Muscle layer of duodenum (tissue), 2 donors: ENCODE data around the gene FKBP4.

Source experiments
- H3K27ac ChIP-seq: one replicate; pipeline ENCODE4 v1.7.0; 2013; ENCODE audit warnings: mild to moderate bottlenecking, low read length
- H3K27me3 ChIP-seq: one replicate; pipeline ENCODE4 v1.7.0; 2013; ENCODE audit warnings: low read depth, mild to moderate bottlenecking, control low read depth, low read length
- H3K36me3 ChIP-seq, 2 donors: one replicate each; pipeline ENCODE4 v1.7.0; 2013; ENCODE audit warnings: low read length in 2 of 2, control low read depth in 1 of 2, mild to moderate bottlenecking in 1 of 2; ENCODE audit not compliant: insufficient read depth in 2 of 2, control insufficient read depth in 1 of 2
- H3K4me1 ChIP-seq, 2 donors: one replicate each; pipeline ENCODE4 v1.7.0; 2013; ENCODE audit warnings: low read length in 2 of 2, mild to moderate bottlenecking in 2 of 2, control low read depth in 1 of 2, moderate library complexity in 1 of 2; ENCODE audit not compliant: insufficient read depth in 2 of 2, control insufficient read depth in 1 of 2
- H3K4me3 ChIP-seq, 2 donors: one replicate each; pipeline ENCODE4 v1.7.0; 2013; ENCODE audit warnings: low read length in 2 of 2, low read depth in 1 of 2, mild to moderate bottlenecking in 1 of 2
- H3K9me3 ChIP-seq, 2 donors: one replicate each; pipeline ENCODE4 v1.7.0; 2013; ENCODE audit warnings: low read length in 2 of 2, control low read depth in 1 of 2, mild to moderate bottlenecking in 1 of 2; ENCODE audit not compliant: control insufficient read depth in 1 of 2
- donor health status: healthy.

The FKBP4 gene

GRCh38 chr12:2783936-2784600 is 10.7 kb upstream of the FKBP4 start:
- peaks cover 0 to 11% of the 10 kb centered on the region in 2 donors for H3K4me1 ChIP-seq
- H3K27me3 ChIP-seq = peaks cover 8% of the 10 kb centered on the region
- peak overlapping the region; percentile 33 to 46 for H3K4me3 ChIP-seq
- no peak overlapping the region for H3K27ac ChIP-seq
- H3K9me3 ChIP-seq = no peaks in the 10 kb centered on the region
- H3K36me3 ChIP-seq = no peaks in the 10 kb centered on the region

GRCh38 chr12:2785017-2785416 is 9.8 kb upstream of the FKBP4 start:
- H3K27me3 ChIP-seq = peaks cover 8% of the 10 kb centered on the region
- H3K27ac ChIP-seq = no peak overlapping the region
- no peaks in the 10 kb centered on the region for H3K36me3 ChIP-seq
- no peak overlapping the region for H3K4me3 ChIP-seq
- H3K4me1 ChIP-seq = peaks cover 0 to 11% of the 10 kb centered on the region in 2 donors
- no peaks in the 10 kb centered on the region for H3K9me3 ChIP-seq

DNA sequence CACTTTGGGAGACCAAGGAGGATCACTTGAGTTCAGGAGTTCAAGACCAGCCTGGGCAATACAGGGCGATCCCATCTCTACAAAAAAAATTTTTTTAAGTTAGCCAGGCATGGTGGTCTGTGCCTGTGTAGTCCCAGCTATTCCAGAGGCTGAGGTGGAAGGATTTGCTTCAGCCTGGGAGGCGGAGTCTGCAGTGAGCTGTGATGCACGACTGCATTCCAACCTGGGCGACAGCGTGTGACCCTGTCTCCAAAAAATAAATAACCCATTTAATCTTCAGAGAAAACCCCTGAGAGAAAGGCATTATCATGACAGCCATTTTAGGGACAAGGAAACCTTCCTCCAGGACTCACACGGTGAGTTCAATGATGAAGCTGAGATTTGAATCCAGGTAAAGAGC is 3.7 kb upstream of the FKBP4 start:
- H3K36me3 ChIP-seq = no peaks in the 10 kb centered on the region
- no peaks in the 10 kb centered on the region for H3K27me3 ChIP-seq
- H3K4me1 ChIP-seq = peaks cover under 1 to 8% of the 10 kb centered on the region in 2 donors
- no peaks in the 10 kb centered on the region for H3K9me3 ChIP-seq
- H3K27ac ChIP-seq = no peak overlapping the region
- no peak overlapping the region for H3K4me3 ChIP-seq

DNA sequence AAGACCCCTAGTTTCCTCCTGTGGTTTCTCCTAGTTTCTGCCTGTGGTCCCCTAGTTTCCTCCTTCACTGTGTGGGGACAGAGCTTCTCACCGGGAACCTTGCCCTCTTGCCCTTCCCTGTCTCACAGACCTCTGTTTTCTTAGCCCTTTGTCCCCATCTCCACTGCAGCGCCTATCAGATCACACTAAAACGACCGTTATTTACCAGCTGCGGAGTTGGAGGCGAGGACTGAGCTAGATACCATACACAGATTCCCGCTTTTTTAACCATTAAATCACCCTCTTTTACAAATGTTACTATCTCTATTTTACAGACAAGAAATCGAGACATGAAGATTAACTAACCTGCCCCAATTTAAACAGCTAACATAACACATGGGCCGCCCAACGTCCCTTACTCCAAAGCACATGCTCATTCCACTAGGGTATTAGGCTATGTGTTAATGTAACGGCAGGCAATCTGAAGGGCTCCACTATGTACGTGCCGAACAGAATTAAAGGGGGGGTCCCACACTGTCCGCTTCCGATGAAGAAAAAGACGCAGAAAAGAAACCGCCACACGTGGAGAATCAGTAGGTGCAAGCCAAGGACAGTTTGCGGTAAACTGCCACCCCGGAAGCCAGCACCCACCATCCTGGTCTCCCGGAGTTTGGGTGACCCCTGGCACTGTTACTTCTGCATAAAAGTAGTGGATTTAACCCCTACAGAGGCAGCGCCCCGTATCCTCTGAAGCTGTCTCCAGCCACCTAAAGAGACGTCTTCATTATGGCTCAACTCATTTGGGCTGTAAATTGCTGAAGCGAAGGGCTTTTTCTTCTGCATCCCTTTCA is 1.9 kb upstream of the FKBP4 start:
- peaks cover 10 to 26% of the 10 kb centered on the region in 2 donors for H3K4me1 ChIP-seq

GRCh38 chr12:2793561-2793960 is 1.2 kb upstream of the FKBP4 start:
- H3K36me3 ChIP-seq = peaks cover 10 to 17% of the 10 kb centered on the region in 2 donors
- peaks cover 10 to 27% of the 10 kb centered on the region in 2 donors for H3K4me1 ChIP-seq
- H3K4me3 ChIP-seq = peak overlapping the region in 1 of 2 donors; percentile 76
- no peaks in the 10 kb centered on the region for H3K9me3 ChIP-seq
- H3K27ac ChIP-seq = no peak overlapping the region
- no peaks in the 10 kb centered on the region for H3K27me3 ChIP-seq

More for the DNA sequence above, 1.9 kb upstream of the FKBP4 start:
- H3K36me3 ChIP-seq = peaks cover 3 to 10% of the 10 kb centered on the region in 2 donors
- no peaks in the 10 kb centered on the region for H3K9me3 ChIP-seq
- H3K27ac ChIP-seq = no peak overlapping the region
- no peaks in the 10 kb centered on the region for H3K27me3 ChIP-seq
- H3K4me3 ChIP-seq = no peak overlapping the region

DNA sequence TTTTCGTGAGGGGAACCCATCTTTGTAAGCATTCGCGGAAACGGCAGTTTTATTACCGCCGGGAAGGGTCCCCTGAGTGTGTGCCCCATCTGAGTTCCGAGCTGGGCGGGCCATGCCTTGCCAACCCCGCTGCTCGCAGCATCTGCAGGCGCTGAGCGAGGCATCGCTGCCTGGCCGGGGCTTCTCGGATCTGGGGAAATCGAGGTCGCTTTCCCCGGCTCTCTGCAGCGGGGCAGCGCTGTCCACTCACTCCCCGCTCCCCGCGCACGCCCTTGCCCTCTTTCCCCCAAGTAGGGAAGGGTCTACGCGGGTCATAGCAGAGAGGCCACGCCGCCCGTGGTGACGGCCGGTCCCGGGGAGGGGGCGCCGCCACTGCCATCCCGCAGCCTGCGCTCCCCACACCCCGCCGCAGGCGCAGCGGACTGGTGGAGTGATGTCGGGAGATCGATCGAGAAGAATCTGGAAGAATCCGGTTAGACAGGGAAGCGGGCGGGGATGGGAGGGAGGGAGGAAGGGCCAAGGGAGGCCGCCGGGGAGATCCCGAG is 507 bp upstream of the FKBP4 start:
- Histone ChIP-seq H3K4me1 (peaks cover 10 to 27% of the 10 kb centered on the region in 2 donors), H3K9me3 (no peaks in the 10 kb centered on the region), H3K27ac (no peak overlapping the region), H3K4me3 (peak overlapping the region; percentile 56 to 76), H3K27me3 (no peaks in the 10 kb centered on the region), H3K36me3 (peaks cover 17 to 24% of the 10 kb centered on the region in 2 donors)

- Histone ChIP-seq H3K9me3 (no peaks in the 10 kb centered on the region), H3K4me3 (peak overlapping the region; percentile 86 to 87), H3K27me3 (no peaks in the 10 kb centered on the region), H3K27ac (peak overlapping the region; percentile 37), H3K4me1 (peaks cover 10 to 27% of the 10 kb centered on the region in 2 donors), H3K36me3 (peaks cover 30 to 36% of the 10 kb centered on the region in 2 donors)
Observed at GRCh38 chr12:2795291-2796186, 769 bp downstream of the FKBP4 start.

- no peaks in the 10 kb centered on the region for H3K9me3 ChIP-seq
- H3K27ac ChIP-seq = peak overlapping the region; percentile 37
- H3K36me3 ChIP-seq = peaks cover 36 to 43% of the 10 kb centered on the region in 2 donors
- H3K27me3 ChIP-seq = no peaks in the 10 kb centered on the region
- peak overlapping the region; percentile 86 to 87 for H3K4me3 ChIP-seq
- peaks cover 10 to 27% of the 10 kb centered on the region in 2 donors for H3K4me1 ChIP-seq
Observed at GRCh38 chr12:2796187-2796666, 1.5 kb downstream of the FKBP4 start.

DNA sequence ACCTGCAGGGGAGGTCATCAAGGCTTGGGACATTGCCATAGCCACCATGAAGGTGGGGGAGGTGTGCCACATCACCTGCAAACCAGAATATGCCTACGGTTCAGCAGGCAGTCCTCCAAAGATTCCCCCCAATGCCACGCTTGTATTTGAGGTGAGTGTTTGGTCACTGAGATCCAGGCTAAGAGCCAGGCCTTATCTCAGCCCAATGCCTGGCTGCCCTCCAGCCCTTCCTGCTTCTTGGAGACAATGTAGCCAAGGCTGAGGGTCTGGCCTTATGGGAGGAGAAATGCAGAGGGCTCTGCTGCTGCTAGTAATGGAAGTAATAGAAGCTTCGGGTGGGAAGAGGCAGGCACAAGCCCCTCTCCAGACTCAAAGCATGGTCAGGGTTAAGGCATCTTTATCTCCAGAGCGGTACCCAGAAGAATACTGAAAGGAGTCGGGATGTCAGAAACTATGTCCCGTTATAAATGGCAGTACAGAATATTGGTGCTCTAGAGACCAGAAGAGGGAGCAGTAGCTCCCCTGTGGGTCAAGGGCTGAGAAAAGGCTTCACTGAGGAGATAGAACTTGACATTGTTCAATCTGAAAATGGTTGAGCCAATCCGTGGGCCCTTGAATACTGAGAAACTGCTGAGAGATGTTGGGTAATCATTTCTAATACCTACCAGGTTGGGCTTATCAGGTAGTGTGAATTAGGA is 3.1 kb downstream of the FKBP4 start:
- H3K36me3 ChIP-seq = peaks cover 53 to 55% of the 10 kb centered on the region in 2 donors
- no peaks in the 10 kb centered on the region for H3K27me3 ChIP-seq
- H3K4me1 ChIP-seq = peaks cover 10 to 27% of the 10 kb centered on the region in 2 donors
- H3K4me3 ChIP-seq = no peak overlapping the region
- no peaks in the 10 kb centered on the region for H3K9me3 ChIP-seq
- H3K27ac ChIP-seq = no peak overlapping the region

DNA sequence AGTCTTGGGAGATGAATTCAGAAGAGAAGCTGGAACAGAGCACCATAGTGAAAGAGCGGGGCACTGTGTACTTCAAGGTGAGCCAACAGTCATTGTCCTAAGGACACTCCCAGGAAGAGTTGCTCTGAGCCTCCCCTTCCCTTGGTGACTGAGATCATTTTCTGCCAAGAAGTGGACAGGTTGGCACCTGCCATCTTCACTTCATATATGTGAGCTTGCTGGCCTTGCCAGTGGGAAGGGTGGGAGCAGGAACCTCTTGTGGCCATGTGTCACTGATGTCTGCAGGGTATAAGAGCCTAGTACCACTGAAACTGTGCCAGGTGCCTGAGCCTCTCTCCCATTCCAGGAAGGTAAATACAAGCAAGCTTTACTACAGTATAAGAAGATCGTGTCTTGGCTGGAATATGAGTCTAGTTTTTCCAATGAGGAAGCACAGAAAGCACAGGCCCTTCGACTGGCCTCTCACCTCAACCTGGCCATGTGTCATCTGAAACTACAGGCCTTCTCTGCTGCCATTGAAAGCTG is 5.3 kb downstream of the FKBP4 start:
- Histone ChIP-seq H3K4me3 (no peak overlapping the region), H3K4me1 (peaks cover 10 to 34% of the 10 kb centered on the region in 2 donors), H3K27me3 (no peaks in the 10 kb centered on the region), H3K27ac (no peak overlapping the region), H3K9me3 (no peaks in the 10 kb centered on the region), H3K36me3 (peaks cover 65 to 70% of the 10 kb centered on the region in 2 donors)
